Measurements from ENCODE around the gene LSM7.

GRCh38 chr19:2320939-2321338, 7.4 kb downstream of the LSM7 start:
- TF ChIP-seq CTCF (IDR thresholded peaks at IDR 0.05) (no peak), POLR2A (IDR thresholded peaks at IDR 0.05) (no peak)
